Endothelial cell of umbilical vein (primary cell): ENCODE results near the gene C12orf42.

ENCODE experiments used
- EZH2 ChIP-seq: IDR thresholded peaks from 2 replicates; pipeline ENCODE4 v1.6.1; 2012; ENCODE audit warnings: borderline replicate concordance, low read depth, mild to moderate bottlenecking, moderate library complexity, low read length, inconsistent platforms; ENCODE audit not compliant: severe bottlenecking
- FOS ChIP-seq: IDR thresholded peaks from 2 replicates; pipeline ENCODE4 v1.6.1; 2011; ENCODE audit warnings: mild to moderate bottlenecking, low read length, moderate library complexity, borderline replicate concordance; ENCODE audit not compliant: insufficient read depth
- GATA2 ChIP-seq: IDR thresholded peaks from 2 replicates; pipeline ENCODE4 v1.7.0; 2011; ENCODE audit warnings: low read depth, mild to moderate bottlenecking, moderate library complexity, mixed read lengths, low read length; ENCODE audit not compliant: insufficient read length, insufficient read depth
- MYC ChIP-seq: IDR thresholded peaks from one replicate; pipeline ENCODE4 v1.6.1; 2011; ENCODE audit warnings: mild to moderate bottlenecking, low read depth, low read length
- POLR2A ChIP-seq: IDR thresholded peaks from 2 replicates; pipeline ENCODE4 v1.6.1; 2012; ENCODE audit warnings: low read depth, mild to moderate bottlenecking, control low read depth, low read length
- POLR2AphosphoS5 ChIP-seq: IDR thresholded peaks from 2 replicates; pipeline ENCODE4 v1.6.1; 2012; ENCODE audit warnings: low read depth, mild to moderate bottlenecking, control low read depth, low read length, moderate library complexity; ENCODE audit not compliant: insufficient read depth
- TF ChIP-seq, protein P1 (sequence below), 2 donors: IDR thresholded peaks; 1 replicate in 1 of 2; 2 replicates in 1 of 2; pipeline ENCODE4 v1.5.1; 2011; ENCODE audit warnings: low read length in 2 of 2, mild to moderate bottlenecking in 2 of 2, moderate library complexity in 2 of 2, control low read depth in 1 of 2, inconsistent platforms in 1 of 2, low read depth in 1 of 2; ENCODE audit not compliant: insufficient read depth in 1 of 2; ENCODE audit errors: extremely low read depth in 1 of 2
- TF ChIP-seq, protein P2 (sequence below): IDR thresholded peaks from 2 replicates; pipeline ENCODE4 v1.6.1; 2011; ENCODE audit not compliant: insufficient read depth, insufficient read length

DNA sequence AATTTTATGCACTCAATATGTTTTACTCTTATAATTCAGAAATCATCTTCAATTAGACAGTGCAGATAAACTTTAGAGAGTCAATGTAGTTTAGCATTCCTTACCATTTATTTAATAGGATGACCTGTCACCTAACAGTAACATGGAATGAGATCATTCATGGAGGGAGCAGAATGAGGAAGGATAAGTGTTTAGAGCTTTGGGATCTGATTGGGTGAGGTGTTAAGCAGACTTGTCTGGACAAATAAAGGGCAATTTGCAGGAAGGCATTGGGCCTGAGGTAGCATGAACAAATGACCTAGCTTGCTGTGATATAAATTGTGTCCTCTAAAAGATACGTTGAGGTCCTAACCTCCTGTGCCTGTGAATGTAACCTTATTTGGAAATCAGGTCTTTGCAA lies 187.4 kb downstream of the C12orf42 start:
- TF ChIP-seq POLR2A (no peak), EZH2 (no peak), GATA2 (no peak), MYC (no peak), FOS (no peak), POLR2AphosphoS5 (no peak)
- TF ChIP-seq, protein P1, sequence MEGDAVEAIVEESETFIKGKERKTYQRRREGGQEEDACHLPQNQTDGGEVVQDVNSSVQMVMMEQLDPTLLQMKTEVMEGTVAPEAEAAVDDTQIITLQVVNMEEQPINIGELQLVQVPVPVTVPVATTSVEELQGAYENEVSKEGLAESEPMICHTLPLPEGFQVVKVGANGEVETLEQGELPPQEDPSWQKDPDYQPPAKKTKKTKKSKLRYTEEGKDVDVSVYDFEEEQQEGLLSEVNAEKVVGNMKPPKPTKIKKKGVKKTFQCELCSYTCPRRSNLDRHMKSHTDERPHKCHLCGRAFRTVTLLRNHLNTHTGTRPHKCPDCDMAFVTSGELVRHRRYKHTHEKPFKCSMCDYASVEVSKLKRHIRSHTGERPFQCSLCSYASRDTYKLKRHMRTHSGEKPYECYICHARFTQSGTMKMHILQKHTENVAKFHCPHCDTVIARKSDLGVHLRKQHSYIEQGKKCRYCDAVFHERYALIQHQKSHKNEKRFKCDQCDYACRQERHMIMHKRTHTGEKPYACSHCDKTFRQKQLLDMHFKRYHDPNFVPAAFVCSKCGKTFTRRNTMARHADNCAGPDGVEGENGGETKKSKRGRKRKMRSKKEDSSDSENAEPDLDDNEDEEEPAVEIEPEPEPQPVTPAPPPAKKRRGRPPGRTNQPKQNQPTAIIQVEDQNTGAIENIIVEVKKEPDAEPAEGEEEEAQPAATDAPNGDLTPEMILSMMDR (IDR thresholded peaks at IDR 0.05; ENCODE audit: extremely low read depth in 1 of 2, insufficient read depth in 1 of 2, low read depth in 1 of 2, low read length in 2 of 2): no peak
- TF ChIP-seq, protein P2, sequence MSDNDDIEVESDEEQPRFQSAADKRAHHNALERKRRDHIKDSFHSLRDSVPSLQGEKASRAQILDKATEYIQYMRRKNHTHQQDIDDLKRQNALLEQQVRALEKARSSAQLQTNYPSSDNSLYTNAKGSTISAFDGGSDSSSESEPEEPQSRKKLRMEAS: no peak
